ENCODE measurements around the gene DZANK1. TPM values are rescaled to one million over a fixed set of nuclear protein-coding genes. Genes with fewer than 3 reads are reported as not detected.

DZANK1 gene
- total RNA-seq, 1 donor from 2014 or later: 6.5 TPM

- peak overlapping the region; percentile 58 for H3K27ac Mint-ChIP-seq
- no peaks in the 10 kb centered on the region for H3K9me3 Mint-ChIP-seq
- no peak for DNase-seq (ENCODE audit: extremely low spot score, unreplicated experiment)
- TF ChIP-seq CTCF (conservative IDR thresholded peaks at IDR 0.05): no peak
- H3K36me3 Mint-ChIP-seq: no peaks in the 10 kb centered on the region
- H3K4me1 Mint-ChIP-seq (ENCODE audit: unreplicated experiment): peaks cover 5% of the 10 kb centered on the region
- no peaks in the 10 kb centered on the region for H3K27me3 Mint-ChIP-seq
- peak overlapping the region; percentile 18 for H3K4me3 Mint-ChIP-seq
Measured at GRCh38 chr20:18436847-18437246, 30.0 kb downstream of the DZANK1 start.

- Mint-ChIP-seq H3K9me3 (no peaks in the 10 kb centered on the region), H3K27ac (no peak overlapping the region), H3K27me3 (no peaks in the 10 kb centered on the region), H3K4me1 (ENCODE audit: unreplicated experiment) (peaks cover 4% of the 10 kb centered on the region), H3K36me3 (no peaks in the 10 kb centered on the region), H3K4me3 (no peak overlapping the region)
- no peak for TF ChIP-seq CTCF (conservative IDR thresholded peaks at IDR 0.05)
- no peak for DNase-seq (ENCODE audit: extremely low spot score, unreplicated experiment)
Measured at GRCh38 chr20:18431206-18431605, 35.6 kb downstream of the DZANK1 start.

- Mint-ChIP-seq H3K4me1 (ENCODE audit: unreplicated experiment) (peaks cover 4% of the 10 kb centered on the region), H3K36me3 (no peaks in the 10 kb centered on the region), H3K4me3 (no peak overlapping the region), H3K9me3 (no peaks in the 10 kb centered on the region), H3K27me3 (no peaks in the 10 kb centered on the region), H3K27ac (no peak overlapping the region)
- DNase-seq (ENCODE audit: extremely low spot score, unreplicated experiment): no peak
- TF ChIP-seq CTCF (conservative IDR thresholded peaks at IDR 0.05): no peak
Measured at GRCh38 chr20:18430172-18430826, 36.5 kb downstream of the DZANK1 start.

- Mint-ChIP-seq H3K27me3 (no peaks in the 10 kb centered on the region), H3K27ac (no peak overlapping the region), H3K4me1 (ENCODE audit: unreplicated experiment) (peaks cover 4% of the 10 kb centered on the region), H3K36me3 (no peaks in the 10 kb centered on the region), H3K9me3 (no peaks in the 10 kb centered on the region), H3K4me3 (no peak overlapping the region)
- no peak for TF ChIP-seq CTCF (conservative IDR thresholded peaks at IDR 0.05)
- no peak for DNase-seq (ENCODE audit: extremely low spot score, unreplicated experiment)
Measured at GRCh38 chr20:18428490-18429173, 38.2 kb downstream of the DZANK1 start.

- Mint-ChIP-seq H3K27me3 (no peaks in the 10 kb centered on the region), H3K4me1 (ENCODE audit: unreplicated experiment) (peaks cover 4% of the 10 kb centered on the region), H3K4me3 (no peak overlapping the region), H3K36me3 (no peaks in the 10 kb centered on the region), H3K9me3 (no peaks in the 10 kb centered on the region), H3K27ac (no peak overlapping the region)
- DNase-seq (ENCODE audit: extremely low spot score, unreplicated experiment): no peak
- TF ChIP-seq CTCF (conservative IDR thresholded peaks at IDR 0.05): no peak
Measured at GRCh38 chr20:18427214-18427613, 39.6 kb downstream of the DZANK1 start.
